ENCODE measurements around the gene UBE2O.
A peak's percentile ranks its signal among the peaks of the same experiment; 100 is the strongest.

The UBE2O gene

GRCh38 chr17:76368545-76368944, 84.4 kb downstream of the UBE2O start:
- Histone ChIP-seq H3K9me3 (ENCODE audit: insufficient read depth, low read length, severe bottlenecking) (no peaks in the 10 kb centered on the region), H2AFZ (ENCODE audit: low read depth, low read length) (peak overlapping the region; percentile 84), H3K79me2 (ENCODE audit: insufficient read depth, low read length) (no peaks in the 10 kb centered on the region), H3K9ac (ENCODE audit: low read depth, low read length) (peak overlapping the region; percentile 57), H3K4me2 (ENCODE audit: insufficient read depth, low read length) (peak overlapping the region; percentile 62), H3K4me3 (ENCODE audit: low read depth in 1 of 2, low read length in 2 of 2) (peak overlapping the region in 1 of 2 experiments; percentile 49; a peak in 2 of 4 replicates), H4K20me1 (ENCODE audit: insufficient read depth, low read length) (no peaks in the 10 kb centered on the region), H3K27ac (ENCODE audit: low read length) (peak overlapping the region; percentile 79), H3K4me1 (ENCODE audit: insufficient read depth, low read length) (peaks cover 16% of the 10 kb centered on the region), H3K36me3 (ENCODE audit: insufficient read depth, low read length) (no peaks in the 10 kb centered on the region), H3K27me3 (ENCODE audit: insufficient read depth, low read length, poor library complexity) (no peaks in the 10 kb centered on the region)
- ATAC-seq (ENCODE audit: insufficient read depth, low read depth) (peak; percentile 97), DNase-seq (peak; percentile 75)
- TF ChIP-seq, protein P1, sequence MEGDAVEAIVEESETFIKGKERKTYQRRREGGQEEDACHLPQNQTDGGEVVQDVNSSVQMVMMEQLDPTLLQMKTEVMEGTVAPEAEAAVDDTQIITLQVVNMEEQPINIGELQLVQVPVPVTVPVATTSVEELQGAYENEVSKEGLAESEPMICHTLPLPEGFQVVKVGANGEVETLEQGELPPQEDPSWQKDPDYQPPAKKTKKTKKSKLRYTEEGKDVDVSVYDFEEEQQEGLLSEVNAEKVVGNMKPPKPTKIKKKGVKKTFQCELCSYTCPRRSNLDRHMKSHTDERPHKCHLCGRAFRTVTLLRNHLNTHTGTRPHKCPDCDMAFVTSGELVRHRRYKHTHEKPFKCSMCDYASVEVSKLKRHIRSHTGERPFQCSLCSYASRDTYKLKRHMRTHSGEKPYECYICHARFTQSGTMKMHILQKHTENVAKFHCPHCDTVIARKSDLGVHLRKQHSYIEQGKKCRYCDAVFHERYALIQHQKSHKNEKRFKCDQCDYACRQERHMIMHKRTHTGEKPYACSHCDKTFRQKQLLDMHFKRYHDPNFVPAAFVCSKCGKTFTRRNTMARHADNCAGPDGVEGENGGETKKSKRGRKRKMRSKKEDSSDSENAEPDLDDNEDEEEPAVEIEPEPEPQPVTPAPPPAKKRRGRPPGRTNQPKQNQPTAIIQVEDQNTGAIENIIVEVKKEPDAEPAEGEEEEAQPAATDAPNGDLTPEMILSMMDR (IDR thresholded peaks at IDR 0.05; ENCODE audit: borderline replicate concordance, extremely low read depth, low read length, poor library complexity, severe bottlenecking) = peak; percentile 30
- TF ChIP-seq EZH2 (IDR thresholded peaks at IDR 0.05; ENCODE audit: borderline replicate concordance, low read depth, low read length, severe bottlenecking) = no peak

GRCh38 chr17:76367642-76368041, 85.3 kb downstream of the UBE2O start:
- no peak overlapping the region for H3K9ac ChIP-seq (ENCODE audit: low read depth, low read length)
- no peak overlapping the region for H3K4me3 ChIP-seq (ENCODE audit: low read depth in 1 of 2, low read length in 2 of 2)
- no peaks in the 10 kb centered on the region for H3K27me3 ChIP-seq (ENCODE audit: insufficient read depth, low read length, poor library complexity)
- peaks cover 16% of the 10 kb centered on the region for H3K4me1 ChIP-seq (ENCODE audit: insufficient read depth, low read length)
- no peaks in the 10 kb centered on the region for H4K20me1 ChIP-seq (ENCODE audit: insufficient read depth, low read length)
- no peak overlapping the region for H2AFZ ChIP-seq (ENCODE audit: low read depth, low read length)
- H3K27ac ChIP-seq (ENCODE audit: low read length) = no peak overlapping the region
- DNase-seq (no peak), ATAC-seq (ENCODE audit: insufficient read depth, low read depth) (no peak)
- no peak overlapping the region for H3K4me2 ChIP-seq (ENCODE audit: insufficient read depth, low read length)
- H3K36me3 ChIP-seq (ENCODE audit: insufficient read depth, low read length) = no peaks in the 10 kb centered on the region
- TF ChIP-seq EZH2 (IDR thresholded peaks at IDR 0.05; ENCODE audit: borderline replicate concordance, low read depth, low read length, severe bottlenecking) = no peak
- TF ChIP-seq, protein P1 (IDR thresholded peaks at IDR 0.05; ENCODE audit: borderline replicate concordance, extremely low read depth, low read length, poor library complexity, severe bottlenecking) = no peak
- no peaks in the 10 kb centered on the region for H3K79me2 ChIP-seq (ENCODE audit: insufficient read depth, low read length)
- H3K9me3 ChIP-seq (ENCODE audit: insufficient read depth, low read length, severe bottlenecking) = no peaks in the 10 kb centered on the region

DNA sequence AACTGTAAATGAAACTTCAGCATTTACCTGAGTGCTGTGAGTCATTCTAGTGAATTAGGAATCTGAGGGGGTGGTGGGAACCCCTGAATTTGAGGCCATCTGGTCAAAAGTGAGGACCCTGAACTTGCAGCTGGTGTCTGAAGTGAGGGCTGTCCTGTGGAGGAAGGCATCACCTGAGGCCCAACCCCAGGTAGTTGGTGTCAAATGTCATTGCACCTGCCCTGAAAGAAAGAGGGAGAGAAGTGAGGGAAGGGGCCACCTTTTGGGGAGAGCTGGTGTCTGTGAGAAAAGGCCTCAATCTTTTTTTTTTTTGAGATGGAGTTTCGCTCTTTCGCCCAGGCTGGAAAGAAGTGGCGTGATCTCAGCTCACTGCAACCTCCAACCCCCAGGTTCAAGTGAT, 86.7 kb downstream of the UBE2O start:
- Histone ChIP-seq H2AFZ (ENCODE audit: low read depth, low read length) (no peak overlapping the region), H3K4me1 (ENCODE audit: insufficient read depth, low read length) (peaks cover 16% of the 10 kb centered on the region), H3K4me2 (ENCODE audit: insufficient read depth, low read length) (no peak overlapping the region), H3K79me2 (ENCODE audit: insufficient read depth, low read length) (no peaks in the 10 kb centered on the region), H3K9ac (ENCODE audit: low read depth, low read length) (no peak overlapping the region), H3K27ac (ENCODE audit: low read length) (no peak overlapping the region), H3K36me3 (ENCODE audit: insufficient read depth, low read length) (no peaks in the 10 kb centered on the region), H3K9me3 (ENCODE audit: insufficient read depth, low read length, severe bottlenecking) (no peaks in the 10 kb centered on the region), H3K27me3 (ENCODE audit: insufficient read depth, low read length, poor library complexity) (no peaks in the 10 kb centered on the region), H4K20me1 (ENCODE audit: insufficient read depth, low read length) (no peaks in the 10 kb centered on the region), H3K4me3 (ENCODE audit: low read depth in 1 of 2, low read length in 2 of 2) (no peak overlapping the region)
- TF ChIP-seq EZH2 (IDR thresholded peaks at IDR 0.05; ENCODE audit: borderline replicate concordance, low read depth, low read length, severe bottlenecking) = no peak
- TF ChIP-seq, protein P1 (IDR thresholded peaks at IDR 0.05; ENCODE audit: borderline replicate concordance, extremely low read depth, low read length, poor library complexity, severe bottlenecking) = no peak
- DNase-seq (no peak), ATAC-seq (ENCODE audit: insufficient read depth, low read depth) (no peak)
